Neural cell (in vitro differentiated cells): ENCODE data around the gene APOL4. TPM values are rescaled to one million over a fixed set of nuclear protein-coding genes. Genes with fewer than 3 reads are reported as not detected.

Experiments used
- H2AFZ ChIP-seq: fragments of 200-600, 300-800 bp; sonication (generic), shearing (Covaris generic); 2 replicates; pipeline ENCODE4 v1.6.0; 2014; ENCODE audit warnings: low read depth, mild to moderate bottlenecking, antibody characterized with exemption, low read length, moderate library complexity
- H3F3A ChIP-seq: fragments of 200-600 bp; shearing (Covaris generic); 2 replicates; pipeline ENCODE4 v1.6.1; 2016; ENCODE audit warnings: mild to moderate bottlenecking, moderate library complexity, mixed read lengths, antibody characterized with exemption, low read length; ENCODE audit not compliant: insufficient read depth, poor library complexity, severe bottlenecking
- H3K27ac ChIP-seq: fragments of 200-600, 300-800 bp; sonication (generic), shearing (Covaris generic); 2 replicates; pipeline ENCODE4 v1.5.1; 2014; ENCODE audit warnings: mild to moderate bottlenecking, low read length, moderate library complexity
- H3K27me3 ChIP-seq: fragments of 300-800, 200-600 bp; sonication (generic), shearing (Covaris generic); 2 replicates; pipeline ENCODE4 v1.6.0; 2014; ENCODE audit warnings: mild to moderate bottlenecking, low read depth, low read length, moderate library complexity; ENCODE audit not compliant: insufficient read depth
- H3K36me3 ChIP-seq: fragments of 300-800, 200-600 bp; sonication (generic), shearing (Covaris generic); 2 replicates; pipeline ENCODE4 v1.5.1; 2014; ENCODE audit warnings: mild to moderate bottlenecking, antibody characterized with exemption, low read length, moderate library complexity; ENCODE audit not compliant: insufficient read depth
- H3K4me2 ChIP-seq: fragments of 300-800, 200-600 bp; sonication (generic), shearing (Covaris generic); 2 replicates; pipeline ENCODE4 v1.6.0; 2014; ENCODE audit warnings: mild to moderate bottlenecking, low read length
- H3K4me3 ChIP-seq: fragments of 300-800, 200-600 bp; sonication (generic), shearing (Covaris generic); 2 replicates; pipeline ENCODE4 v1.5.1; 2014; ENCODE audit warnings: mild to moderate bottlenecking, low read length, moderate library complexity
- H3K79me2 ChIP-seq: fragments of 200-600 bp; shearing (Covaris generic); replicated peaks from 2 replicates; pipeline ENCODE4 v1.6.0; 2014; ENCODE audit warnings: mild to moderate bottlenecking, low read length, moderate library complexity; ENCODE audit not compliant: insufficient read depth
- H3K9ac ChIP-seq: fragments of 300-800, 200-600 bp; sonication (generic), shearing (Covaris generic); 2 replicates; pipeline ENCODE4 v1.6.1; 2016; ENCODE audit warnings: mild to moderate bottlenecking, low read length, mixed read lengths
- H3K9me2 ChIP-seq: fragments of 200-600 bp; shearing (Covaris generic); 2 replicates; pipeline ENCODE4 v1.6.1; 2016; ENCODE audit warnings: mild to moderate bottlenecking, low read length, mixed read lengths; ENCODE audit not compliant: insufficient read depth
- H3K9me3 ChIP-seq: fragments of 200-600, 300-800 bp; sonication (generic), shearing (Covaris generic); 2 replicates; pipeline ENCODE4 v1.6.1; 2016; ENCODE audit warnings: mild to moderate bottlenecking, mixed run types, low read length, moderate library complexity, mixed read lengths
- H4K20me1 ChIP-seq: fragments of 200-600 bp; shearing (Covaris generic); 2 replicates; pipeline ENCODE4 v1.6.1; 2016; ENCODE audit warnings: mild to moderate bottlenecking, mixed run types; ENCODE audit not compliant: insufficient read depth
- CTCF ChIP-seq: fragments of 450-650 bp; IDR thresholded peaks from 2 replicates; pipeline ENCODE4 v1.5.1; 2014; ENCODE audit warnings: antibody characterized with exemption, mild to moderate bottlenecking, moderate library complexity; ENCODE audit not compliant: poor library complexity, severe bottlenecking
- EP300 ChIP-seq: fragments of 450-650 bp; conservative IDR thresholded peaks from 2 replicates; pipeline ENCODE4 v1.6.1; 2014; ENCODE audit warnings: antibody characterized with exemption, mild to moderate bottlenecking, moderate library complexity; ENCODE audit not compliant: poor library complexity, severe bottlenecking
- EZH2 ChIP-seq: fragments of 200-600, 300-800 bp; shearing (Covaris generic), sonication (generic); IDR thresholded peaks from 2 replicates; pipeline ENCODE4 v1.6.1; 2014; ENCODE audit warnings: antibody characterized with exemption, low read length, borderline replicate concordance, mild to moderate bottlenecking; ENCODE audit not compliant: insufficient read depth, poor library complexity, severe bottlenecking
- MXI1 ChIP-seq: fragments of 450-650 bp; conservative IDR thresholded peaks from 2 replicates; pipeline ENCODE4 v1.6.1; 2014; ENCODE audit warnings: antibody characterized with exemption, mild to moderate bottlenecking; ENCODE audit not compliant: poor library complexity, severe bottlenecking
- POLR2AphosphoS5 ChIP-seq: IDR thresholded peaks from 2 replicates; pipeline ENCODE4 v1.6.1; 2012
- RAD21 ChIP-seq: fragments of 450-650 bp; conservative IDR thresholded peaks from 2 replicates; pipeline ENCODE4 v1.6.1; 2014; ENCODE audit warnings: antibody characterized with exemption, mild to moderate bottlenecking, moderate library complexity
- REST ChIP-seq: IDR thresholded peaks from 2 replicates; pipeline ENCODE4 v1.6.1; 2012; ENCODE audit warnings: borderline replicate concordance
- SMC3 ChIP-seq: fragments of 450-650 bp; conservative IDR thresholded peaks from 2 replicates; pipeline ENCODE4 v1.6.1; 2014; ENCODE audit warnings: antibody characterized with exemption, mild to moderate bottlenecking, moderate library complexity; ENCODE audit not compliant: poor library complexity
- TAF1 ChIP-seq: IDR thresholded peaks from 2 replicates; pipeline ENCODE4 v1.6.1; 2012; ENCODE audit warnings: low read depth
- polyA plus RNA-seq: library from polyadenylated mRNA; depleted of rRNA; stranded (reverse); fragments of >200 nt; gene quantifications from 2 replicates; pipeline ENCODE4 v1.2.3, GENCODE V29; 2014

The APOL4 gene
- polyA plus RNA-seq, 1 donor from 2014 or later, result not detected

GRCh38 chr22:36165141-36165540, 36.5 kb downstream of the APOL4 start:
- Histone ChIP-seq H3K4me3 (no peak overlapping the region), H3K9me2 (no peaks in the 10 kb centered on the region), H3K4me2 (no peak overlapping the region), H2AFZ (no peak overlapping the region), H3K36me3 (no peaks in the 10 kb centered on the region), H3K9me3 (no peaks in the 10 kb centered on the region), H3K9ac (no peak overlapping the region), H3K79me2 (no peaks in the 10 kb centered on the region), H3F3A (no peaks in the 10 kb centered on the region), H3K27me3 (no peaks in the 10 kb centered on the region), H3K27ac (no peak overlapping the region), H4K20me1 (no peaks in the 10 kb centered on the region)
- no peak for TF ChIP-seq SMC3
- no peak for TF ChIP-seq MXI1
- TF ChIP-seq POLR2AphosphoS5, result no peak
- TF ChIP-seq EZH2, result no peak
- no peak for TF ChIP-seq CTCF
- TF ChIP-seq EP300, result no peak
- TF ChIP-seq TAF1, result no peak
- TF ChIP-seq REST, result no peak
- TF ChIP-seq RAD21, result no peak

GRCh38 chr22:36164621-36165020, 37.0 kb downstream of the APOL4 start:
- H3K27me3 ChIP-seq, result no peaks in the 10 kb centered on the region
- no peaks in the 10 kb centered on the region for H3K36me3 ChIP-seq
- no peaks in the 10 kb centered on the region for H4K20me1 ChIP-seq
- H3K9ac ChIP-seq, result no peak overlapping the region
- H3K27ac ChIP-seq, result no peak overlapping the region
- TF ChIP-seq TAF1 (no peak), EP300 (no peak), MXI1 (no peak), CTCF (no peak), EZH2 (no peak), RAD21 (no peak)
- no peak overlapping the region for H2AFZ ChIP-seq
- no peak overlapping the region for H3K4me3 ChIP-seq
- no peaks in the 10 kb centered on the region for H3K9me3 ChIP-seq
- H3F3A ChIP-seq, result no peaks in the 10 kb centered on the region
- H3K79me2 ChIP-seq, result no peaks in the 10 kb centered on the region
- H3K9me2 ChIP-seq, result no peaks in the 10 kb centered on the region
- H3K4me2 ChIP-seq, result no peak overlapping the region
